DMS79 (cell line): ENCODE measurements around the gene KANK4.

Source experiments
- DNase-seq: peaks from one replicate; lab custom pipeline; 2025; lab: John Stamatoyannopoulos, UW

Gene KANK4

GRCh38 chr1:62304515-62304914 lies 14.7 kb downstream of the KANK4 start:
- no peak for DNase-seq

- peak; percentile 52 for DNase-seq
Observed at GRCh38 chr1:62301726-62302390, 17.4 kb downstream of the KANK4 start.

DNA sequence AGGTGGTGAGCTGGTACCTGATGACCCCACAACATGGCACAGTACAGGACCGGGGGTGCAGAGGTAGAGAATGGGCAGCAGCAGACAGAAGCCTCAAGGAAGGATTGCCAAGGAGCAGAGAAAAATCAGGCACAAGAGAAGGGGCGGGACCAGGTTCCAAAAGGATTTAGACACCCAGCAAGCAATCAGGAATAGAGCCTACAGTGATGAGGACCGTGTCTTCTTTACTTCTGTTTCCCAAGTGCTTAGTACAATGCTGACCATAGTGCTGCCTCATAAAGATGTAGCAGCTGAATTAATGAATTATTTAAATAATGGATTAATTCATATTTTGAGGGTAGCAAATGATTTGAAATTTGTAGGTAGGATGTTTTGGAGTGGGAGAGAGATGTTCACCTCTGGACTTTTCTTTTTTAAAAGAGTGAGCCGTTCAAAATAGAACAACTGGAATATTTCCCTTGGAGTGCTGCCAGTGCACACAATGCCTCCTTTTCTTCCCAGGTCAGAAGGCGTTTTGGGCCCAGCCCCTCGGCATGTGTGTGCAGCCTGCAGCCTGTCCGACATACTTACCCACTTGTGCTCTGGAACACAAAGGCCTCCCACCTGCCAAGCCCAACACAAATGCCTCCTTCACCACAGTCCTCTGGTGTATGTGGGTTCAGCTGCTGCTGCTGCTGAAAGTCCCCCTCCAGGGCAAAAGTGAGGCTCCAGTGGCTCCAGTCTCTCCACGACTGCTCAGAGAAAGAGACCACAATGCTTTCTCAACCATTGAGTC lies 19.6 kb downstream of the KANK4 start:
- peak; percentile 94 for DNase-seq

GRCh38 chr1:62295921-62296491 lies 23.2 kb downstream of the KANK4 start:
- no peak for DNase-seq

GRCh38 chr1:62294261-62294660 lies 25.0 kb downstream of the KANK4 start:
- no peak for DNase-seq

GRCh38 chr1:62288662-62289061 lies 30.6 kb downstream of the KANK4 start:
- DNase-seq: no peak

GRCh38 chr1:62288224-62288623 lies 31.0 kb downstream of the KANK4 start:
- DNase-seq: no peak

- no peak for DNase-seq
Observed at GRCh38 chr1:62286786-62287224, 32.4 kb downstream of the KANK4 start.

- no peak for DNase-seq
Observed at GRCh38 chr1:62285984-62286785, 33.0 kb downstream of the KANK4 start.

- DNase-seq: peak; percentile 82
Observed at GRCh38 chr1:62285440-62285839, 33.8 kb downstream of the KANK4 start.

DNA sequence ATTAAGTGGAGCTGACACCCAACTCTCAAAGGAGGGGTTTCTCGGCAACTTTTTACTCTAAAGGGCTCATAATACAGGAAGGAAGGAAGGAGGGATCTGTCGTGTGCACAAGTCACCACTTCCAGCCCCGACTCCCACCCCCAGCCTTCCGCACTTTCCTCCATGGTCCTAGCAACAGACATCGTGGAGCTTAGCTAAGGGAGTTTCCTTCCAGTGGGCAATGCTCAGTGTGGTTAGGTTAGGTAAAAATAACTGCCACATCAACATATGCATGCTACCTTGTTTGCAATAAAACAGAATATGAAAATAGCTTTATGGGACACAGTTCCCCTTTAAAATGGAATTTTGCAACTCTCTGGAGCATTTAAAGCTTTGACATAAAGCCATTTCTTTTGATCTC lies 35.2 kb downstream of the KANK4 start:
- no peak for DNase-seq

GRCh38 chr1:62282909-62283755 lies 36.1 kb downstream of the KANK4 start:
- DNase-seq: no peak

DNA sequence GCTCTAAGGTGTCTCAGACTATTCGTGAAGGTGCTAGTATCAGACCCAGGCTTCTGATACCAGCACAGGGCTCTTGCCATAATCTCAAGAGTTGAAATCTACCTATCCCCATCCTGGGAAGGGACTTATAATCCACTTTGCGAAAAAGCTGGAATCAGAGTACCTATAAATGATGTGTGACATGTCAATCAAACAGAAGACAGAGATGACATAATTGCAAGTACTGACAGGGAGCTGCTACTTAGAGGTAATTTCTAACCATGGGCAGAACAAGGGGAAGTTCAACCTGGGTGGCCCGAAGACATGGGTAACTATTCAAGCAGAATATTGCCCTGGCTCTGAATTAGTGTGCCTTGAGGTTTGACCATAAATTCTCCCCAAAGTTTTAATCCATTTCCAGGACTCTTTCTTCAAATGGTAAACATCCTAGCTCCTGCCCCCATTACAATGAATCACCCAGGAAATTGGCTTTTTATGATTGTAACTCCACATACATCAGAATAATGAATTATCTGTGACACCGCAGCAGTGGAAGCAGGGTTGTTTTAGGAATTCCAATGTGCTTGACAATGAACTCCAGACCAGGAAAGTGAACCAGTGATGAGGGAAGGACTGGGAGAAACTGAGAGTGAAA lies 37.2 kb downstream of the KANK4 start:
- DNase-seq: no peak

DNA sequence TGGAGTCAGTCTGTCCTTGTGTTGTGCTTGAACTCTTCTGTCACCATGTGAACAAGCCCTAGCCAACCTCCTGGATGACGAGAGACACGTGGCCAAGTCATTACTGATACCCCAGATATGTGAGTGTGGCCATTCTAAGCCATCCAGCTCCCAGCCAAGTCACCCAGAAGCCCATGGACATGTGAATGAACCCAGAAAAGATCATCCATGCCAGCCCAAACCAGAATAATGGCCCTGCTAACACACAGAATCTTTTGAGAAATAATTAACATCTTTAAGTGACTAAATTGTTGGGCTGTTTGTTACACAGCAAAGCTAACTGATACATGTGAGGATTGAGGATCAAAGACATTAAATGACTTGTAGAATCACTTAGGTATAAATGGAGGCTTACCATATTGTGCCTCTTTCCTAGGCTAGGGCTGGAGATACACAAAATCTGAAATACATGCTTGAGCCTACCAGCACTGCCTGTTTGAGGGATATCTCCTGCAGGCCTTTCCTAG lies 38.2 kb downstream of the KANK4 start:
- no peak for DNase-seq

GRCh38 chr1:62280150-62280549 lies 39.1 kb downstream of the KANK4 start:
- no peak for DNase-seq

GRCh38 chr1:62276791-62277190 lies 42.4 kb downstream of the KANK4 start:
- DNase-seq: no peak

DNA sequence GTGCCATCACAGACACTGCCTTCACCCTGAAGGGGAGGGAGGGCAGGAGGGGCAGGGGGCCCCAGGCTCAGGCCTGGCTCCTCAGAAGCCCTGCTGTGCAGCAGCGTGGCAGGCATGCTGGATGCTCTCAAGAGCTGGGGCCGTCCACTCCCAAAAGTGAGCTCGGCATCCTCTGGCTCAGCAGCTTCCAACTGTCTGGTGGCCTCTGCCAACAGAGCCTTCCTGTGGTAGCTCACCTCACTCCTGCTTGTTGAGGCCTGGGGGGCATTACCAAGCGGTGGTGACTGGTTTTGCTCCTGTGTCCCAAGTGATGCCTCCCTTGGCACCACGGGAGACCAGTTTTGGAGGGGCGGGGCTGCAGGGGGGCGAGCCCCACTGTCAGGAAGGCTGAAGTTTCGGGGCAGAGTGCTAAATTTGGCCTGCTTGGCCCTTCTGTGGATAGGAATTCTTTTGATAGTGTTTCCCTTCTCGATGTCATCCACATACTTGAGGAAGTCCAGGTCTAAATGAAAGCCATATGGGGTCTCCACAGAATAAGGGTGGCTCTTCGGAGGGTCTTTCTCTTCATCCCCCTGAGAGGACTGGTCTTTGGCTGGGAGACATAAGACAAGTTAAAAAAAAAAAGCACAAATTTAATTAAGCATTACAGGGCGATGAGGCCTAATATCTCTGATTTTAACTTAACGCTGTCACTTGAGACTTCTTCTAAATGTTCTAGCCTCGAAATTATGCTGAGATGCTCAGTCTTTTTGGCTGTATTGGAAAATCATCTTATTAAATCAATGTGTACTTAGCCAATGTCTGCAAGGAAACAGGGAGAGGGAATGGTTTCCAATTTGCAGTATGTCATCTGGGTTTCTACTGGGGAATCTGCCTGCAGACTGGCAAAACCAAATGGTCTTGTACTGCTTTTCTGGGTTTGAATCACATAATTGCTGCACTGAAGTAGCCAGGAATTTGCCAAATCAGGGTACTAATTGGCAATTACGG lies 44.4 kb downstream of the KANK4 start:
- no peak for DNase-seq

DNA sequence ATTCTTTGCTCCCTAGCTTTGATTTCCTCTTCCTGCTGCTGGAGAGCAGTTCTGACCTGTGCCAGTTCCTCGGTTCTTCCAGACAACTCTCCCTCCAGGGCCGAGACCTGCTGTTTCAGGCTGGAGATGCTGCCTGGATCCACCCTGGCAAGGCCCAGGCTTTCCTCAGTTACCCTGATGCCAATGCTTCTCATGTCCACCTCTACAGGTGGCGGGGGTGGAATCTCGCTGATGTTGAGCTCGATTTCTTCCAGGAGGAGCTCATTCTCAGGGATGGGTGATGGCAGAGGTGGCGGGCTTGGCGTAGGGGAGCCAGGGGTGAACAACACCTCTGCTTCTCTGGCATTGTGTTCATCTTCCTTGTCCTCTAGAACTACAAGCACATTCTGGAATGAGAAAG lies 45.3 kb downstream of the KANK4 start:
- DNase-seq: no peak

DNA sequence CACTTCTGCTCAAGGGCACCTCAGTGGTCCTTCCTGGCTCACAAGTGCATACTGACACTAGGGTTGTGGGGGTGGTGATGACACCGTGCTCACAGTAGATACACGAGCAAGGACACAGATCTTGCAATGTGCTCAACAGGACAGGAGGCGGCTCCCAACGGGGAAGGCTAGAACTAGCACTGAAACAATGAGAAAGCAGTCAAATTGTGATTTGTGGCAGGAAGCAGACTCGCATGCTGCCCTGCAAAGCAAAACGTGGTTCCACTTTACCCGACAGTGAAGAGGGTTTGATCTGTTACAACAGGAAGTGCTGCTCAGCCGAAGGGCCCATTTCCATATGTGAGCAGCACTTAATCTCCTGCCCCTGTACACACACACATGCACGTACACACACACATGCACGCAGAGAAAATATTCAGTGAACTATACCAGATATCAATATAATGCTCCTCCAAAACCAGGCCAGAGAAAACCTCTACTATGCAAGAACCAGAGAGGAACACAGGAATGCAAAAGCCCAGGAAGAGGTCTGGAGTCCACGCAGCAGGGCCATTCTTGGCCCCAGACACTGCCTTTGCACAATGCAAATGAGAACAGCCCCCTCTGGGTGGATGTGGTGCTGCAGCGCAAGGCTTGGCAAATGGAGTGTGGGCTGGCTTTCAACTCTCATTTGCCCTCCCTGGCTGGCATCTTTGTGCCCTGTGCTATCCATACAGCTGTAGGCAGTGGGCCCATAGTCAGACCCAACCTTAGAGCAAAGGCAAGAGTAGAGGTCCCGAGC lies 47.1 kb downstream of the KANK4 start:
- no peak for DNase-seq
